Femur (tissue), 1 donor: ENCODE measurements around the gene CAMK2A.
"Not testable (repeated sequence)": the region's sequence is repeated elsewhere in the genome, so short reads cannot be mapped to it uniquely, and the experiment has no call there.

Experiments
- DNase-seq: peaks from one replicate; pipeline ENCODE4 v3.0.0-alpha.2; 2017

The CAMK2A gene

DNA sequence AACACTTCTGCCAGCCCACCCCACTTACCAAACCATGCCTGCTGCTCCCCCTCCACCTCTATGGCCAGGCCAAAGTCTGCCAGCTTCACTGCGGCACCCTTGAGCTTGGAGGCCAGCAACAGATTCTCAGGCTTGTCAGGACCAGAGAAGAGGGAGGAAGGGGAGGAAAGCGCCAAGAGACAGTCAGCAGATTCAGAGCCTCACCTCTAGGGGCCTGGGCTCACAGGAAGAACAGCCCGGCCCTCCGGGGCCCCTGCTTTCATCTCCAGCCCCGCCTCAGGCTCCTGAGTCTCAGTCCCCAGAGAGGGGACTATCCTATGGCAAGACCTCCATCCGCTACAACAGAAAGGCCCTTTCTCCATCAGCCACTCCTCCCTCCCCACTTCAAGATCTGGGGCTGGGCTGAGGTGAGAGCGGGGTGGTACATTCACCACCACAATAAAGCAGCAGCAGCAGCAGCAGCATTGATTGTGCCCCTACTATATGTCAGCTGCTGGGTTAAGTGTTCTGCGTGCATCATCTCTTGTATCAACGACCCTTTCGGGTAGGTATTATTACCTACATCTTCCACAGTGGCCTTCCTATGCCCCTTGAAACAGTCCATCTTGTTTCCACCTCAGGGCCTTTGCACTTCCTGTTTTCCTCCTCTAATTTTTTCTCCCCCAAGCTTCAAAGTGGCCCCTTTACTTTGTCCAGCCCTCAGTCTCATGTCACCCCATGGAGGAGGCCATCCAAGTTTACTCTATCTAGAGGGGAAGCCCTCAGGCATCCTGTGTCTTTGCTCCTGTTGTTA is 36.0 kb downstream of the CAMK2A start:
- DNase-seq = no peak

DNA sequence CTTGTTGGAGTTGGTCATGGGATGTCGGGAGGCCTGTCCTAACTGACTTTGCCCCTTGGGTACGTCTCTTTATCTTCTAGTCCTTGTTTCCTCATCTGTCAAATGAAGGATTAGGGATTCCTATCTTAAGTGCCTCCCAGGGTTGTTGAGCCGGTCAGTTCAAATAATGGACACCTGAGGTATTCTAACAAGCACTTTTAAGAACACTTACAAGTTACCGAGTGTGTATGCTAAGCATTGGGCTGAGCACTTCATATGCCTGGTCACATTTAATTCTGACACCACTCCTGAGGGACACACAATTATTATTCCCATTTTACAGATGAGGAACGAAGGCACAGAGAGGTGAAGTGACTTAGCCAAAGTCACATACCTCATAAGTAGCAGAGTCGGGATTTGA is 37.1 kb downstream of the CAMK2A start:
- DNase-seq = no peak

DNA sequence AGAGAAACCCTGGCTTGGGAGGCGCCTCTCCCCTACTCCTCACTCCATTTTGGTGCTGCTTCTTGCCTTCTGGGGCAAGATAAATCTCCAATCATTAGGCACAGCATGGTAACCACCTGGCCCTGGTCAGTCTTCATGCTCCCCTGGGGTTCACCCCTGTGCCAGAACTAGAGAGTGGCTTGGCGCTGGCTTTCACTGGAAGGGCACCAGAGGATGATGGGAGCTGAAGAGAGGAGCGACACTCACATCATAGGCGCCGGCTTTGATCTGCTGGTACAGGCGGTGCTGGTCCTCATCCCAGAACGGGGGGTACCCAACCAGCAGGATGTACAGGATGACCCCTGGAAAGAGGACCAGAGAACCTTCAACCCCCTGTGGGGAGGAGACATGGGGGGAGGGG is 38.1 kb downstream of the CAMK2A start:
- no peak for DNase-seq

DNA sequence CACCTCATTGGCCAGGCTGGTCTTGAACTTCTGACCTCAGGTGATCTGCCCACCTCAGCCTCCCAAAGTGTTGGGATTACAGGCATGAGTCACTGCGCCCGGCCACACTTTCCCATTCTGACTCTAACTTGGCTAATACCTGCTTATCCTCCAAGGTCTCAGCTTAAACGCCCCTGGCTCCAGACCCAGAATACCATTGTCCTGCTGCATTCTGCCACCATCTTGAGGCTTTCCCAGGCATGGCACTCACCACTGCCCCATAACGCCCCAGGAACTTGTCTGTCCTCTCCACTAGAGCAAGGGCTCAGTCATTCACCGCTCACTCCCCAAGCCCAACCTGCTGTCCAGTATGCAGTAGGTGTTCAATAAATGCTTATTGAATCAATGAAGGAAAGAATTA is 39.8 kb downstream of the CAMK2A start:
- no peak for DNase-seq

DNA sequence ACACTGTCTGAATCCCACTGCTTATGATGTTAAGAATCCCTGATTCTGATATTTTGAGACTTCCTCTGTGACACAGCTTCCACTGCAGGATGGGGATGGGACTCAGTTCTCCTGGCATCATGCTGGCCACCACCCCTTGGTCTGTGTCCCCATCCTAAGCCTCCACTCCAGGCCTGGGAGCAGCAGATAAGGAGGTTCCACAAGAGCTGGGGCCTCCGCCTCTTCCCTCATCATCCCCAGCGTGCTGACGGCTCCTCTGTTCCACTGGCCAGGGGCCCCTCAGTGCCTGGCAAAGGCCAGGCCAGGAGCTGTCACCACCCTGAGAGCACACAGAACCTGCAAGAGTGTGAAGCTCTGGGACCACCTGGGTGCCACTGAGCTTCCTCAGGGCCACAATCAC is 40.6 kb downstream of the CAMK2A start:
- DNase-seq = no peak

DNA sequence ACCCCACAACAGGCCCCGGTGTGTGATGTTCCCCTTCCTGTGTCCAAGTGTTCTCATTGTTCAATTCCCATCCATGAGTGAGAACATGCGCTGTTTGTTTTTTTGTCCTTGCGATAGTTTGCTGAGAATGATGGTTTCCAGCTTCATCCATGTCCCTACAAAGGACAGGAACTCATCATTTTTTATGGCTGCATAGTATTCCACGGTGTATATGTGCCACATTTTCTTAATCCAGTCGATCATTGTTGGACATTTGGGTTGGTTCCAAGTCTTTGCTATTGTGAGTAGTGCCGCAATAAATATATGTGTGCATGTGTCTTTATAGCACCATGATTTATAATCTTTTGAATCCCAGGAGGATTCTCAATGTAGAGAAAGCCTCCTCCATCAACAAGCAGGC is 41.1 kb downstream of the CAMK2A start:
- DNase-seq = not testable (repeated sequence)

DNA sequence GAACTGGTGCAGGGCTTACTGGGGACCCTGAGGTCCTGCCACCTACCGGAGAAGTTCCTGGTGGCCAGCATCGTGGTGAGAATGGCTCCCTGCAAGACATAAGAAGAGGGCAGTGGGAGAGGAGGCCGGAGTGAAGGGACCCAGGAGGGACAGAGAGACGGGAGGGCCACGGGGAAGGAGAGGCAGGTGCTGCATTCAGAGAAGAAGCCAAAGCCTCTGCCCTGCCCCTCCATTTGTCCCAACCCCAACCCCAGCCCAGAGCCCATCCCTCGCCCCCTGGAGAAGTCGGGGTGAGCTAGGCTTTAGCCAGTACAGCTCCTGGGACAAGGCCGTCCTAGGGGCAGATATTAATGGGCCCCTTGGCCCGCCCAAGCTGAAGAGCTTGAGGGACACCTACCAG is 41.8 kb downstream of the CAMK2A start:
- DNase-seq = no peak

DNA sequence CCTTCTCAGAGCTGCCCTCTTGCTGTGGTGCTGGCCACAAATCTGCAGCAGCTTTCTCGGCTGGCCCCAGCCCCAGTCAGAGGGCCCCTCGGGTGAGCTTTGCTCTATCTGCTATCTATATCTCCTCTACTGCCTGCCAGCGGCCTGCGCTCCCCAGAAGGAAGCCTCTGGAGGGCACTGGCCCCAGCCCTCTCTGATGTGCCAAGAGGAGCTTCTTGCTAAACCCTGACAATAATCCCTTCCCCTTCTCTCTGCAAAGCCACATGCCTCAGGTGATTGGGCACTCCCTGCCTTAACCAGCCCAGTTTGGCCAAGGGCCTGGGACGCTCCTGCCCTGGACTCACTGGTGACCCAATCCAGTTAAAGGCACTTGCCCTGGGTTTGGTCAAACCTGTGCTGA is 42.7 kb downstream of the CAMK2A start:
- DNase-seq = no peak

DNA sequence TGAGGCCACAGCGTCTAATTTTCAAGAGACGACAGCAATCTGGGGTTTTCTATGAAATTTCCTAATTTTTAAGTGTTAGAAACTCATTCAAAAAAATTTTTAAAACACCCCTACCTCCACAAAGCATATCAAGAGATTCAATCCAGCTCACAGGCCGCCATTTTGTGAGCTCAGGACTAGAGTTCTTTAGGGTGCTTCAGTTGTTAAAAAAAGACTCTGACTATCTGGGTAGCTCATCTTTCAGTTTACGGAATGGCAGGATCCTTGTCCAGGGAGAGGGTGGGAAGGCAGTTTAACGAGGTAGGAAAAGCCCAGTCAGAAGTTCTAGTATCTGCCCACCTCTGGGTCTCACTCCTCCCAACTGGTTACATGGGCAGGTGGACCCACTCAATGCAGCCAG is 43.1 kb downstream of the CAMK2A start:
- DNase-seq = no peak

DNA sequence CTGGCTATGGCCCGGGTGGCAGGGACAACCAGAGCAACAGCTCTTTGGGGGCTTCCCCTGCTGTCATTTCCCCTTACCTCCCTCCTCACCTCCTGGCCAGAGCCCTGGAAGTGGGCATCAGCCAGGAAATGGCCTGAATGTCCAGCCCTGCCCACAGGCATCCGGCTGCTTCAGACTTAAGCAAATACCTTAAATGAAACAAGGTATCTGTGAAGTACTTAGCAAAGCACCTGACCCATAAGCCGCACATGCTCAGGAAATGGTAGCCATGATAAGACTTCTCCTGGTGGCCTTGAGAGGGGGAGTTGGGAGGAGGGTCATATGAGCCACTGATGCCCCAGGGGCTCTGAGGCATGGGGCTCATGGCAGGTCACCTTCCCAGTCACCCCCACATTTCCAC is 43.8 kb downstream of the CAMK2A start:
- no peak for DNase-seq

DNA sequence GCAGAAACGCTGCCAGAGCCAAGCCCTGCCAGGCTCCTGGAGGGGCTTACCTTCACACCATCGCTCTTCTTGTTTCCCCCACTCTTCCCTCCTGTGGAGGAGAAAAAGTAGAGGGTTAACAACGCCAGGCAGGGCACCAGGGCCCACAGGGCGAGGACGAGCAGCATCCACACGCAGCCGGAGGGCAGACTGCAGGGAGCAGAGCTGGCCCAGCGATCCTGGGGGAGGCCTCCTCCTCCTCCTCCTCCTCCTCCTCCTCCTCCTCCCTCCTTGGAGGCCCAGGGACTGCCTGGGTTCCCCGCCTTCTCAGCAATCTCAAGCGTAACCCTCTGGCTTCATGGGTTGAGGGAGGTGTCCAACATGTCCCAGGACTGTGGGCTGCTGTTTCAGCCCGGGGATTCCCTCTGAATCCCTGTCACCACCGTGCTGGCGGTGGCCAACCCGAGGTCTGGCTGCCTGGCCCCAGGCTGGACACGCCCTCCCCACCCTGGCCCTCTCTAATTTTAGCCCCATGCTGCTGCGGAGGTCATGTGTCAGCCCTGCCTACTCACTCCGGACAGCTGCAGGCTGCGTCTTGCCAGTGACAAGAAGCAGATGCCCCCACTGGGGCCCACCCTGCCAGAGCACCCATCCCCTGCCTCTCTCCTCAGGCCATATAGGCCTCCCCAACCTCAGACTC is 44.3 kb downstream of the CAMK2A start:
- peak; percentile 84 for DNase-seq

DNA sequence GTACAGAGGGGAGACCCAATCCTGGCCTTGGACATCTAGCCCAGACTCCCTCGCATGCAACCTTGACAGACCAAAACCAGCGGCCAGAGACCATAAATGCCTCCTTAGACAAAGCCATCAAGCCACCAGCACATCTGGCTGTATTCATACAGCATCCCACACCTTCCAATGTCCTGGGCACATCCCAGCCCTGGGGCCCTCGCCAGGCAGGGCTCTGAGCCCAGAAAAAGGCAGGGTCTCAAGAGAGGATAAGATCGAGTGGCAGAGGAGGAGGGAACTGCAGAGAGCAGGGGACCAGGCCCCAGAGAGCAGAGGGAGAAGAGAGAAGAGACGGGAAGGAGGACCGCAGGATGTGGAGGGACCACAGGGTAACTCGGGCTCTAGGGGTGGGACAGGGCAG is 45.4 kb downstream of the CAMK2A start:
- DNase-seq = no peak

DNA sequence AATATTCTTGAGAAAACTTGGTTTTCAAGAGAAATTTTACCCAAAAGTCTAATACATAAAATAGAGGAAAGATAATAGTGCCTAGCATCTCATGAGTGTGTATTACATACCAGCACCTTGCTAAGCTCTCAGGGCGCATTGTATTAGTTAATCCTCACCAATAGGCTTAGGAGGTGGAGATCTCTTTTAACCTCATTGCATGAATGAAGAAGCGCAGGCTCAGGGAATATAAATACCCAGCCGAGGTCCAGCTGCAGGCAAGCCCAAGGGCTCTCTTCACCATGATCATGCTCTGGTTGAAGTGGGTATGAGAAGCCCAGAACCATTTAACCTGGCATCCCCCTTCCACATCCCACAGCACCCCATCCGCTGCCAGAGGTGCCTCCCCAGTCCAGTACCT is 46.0 kb downstream of the CAMK2A start:
- DNase-seq = no peak

DNA sequence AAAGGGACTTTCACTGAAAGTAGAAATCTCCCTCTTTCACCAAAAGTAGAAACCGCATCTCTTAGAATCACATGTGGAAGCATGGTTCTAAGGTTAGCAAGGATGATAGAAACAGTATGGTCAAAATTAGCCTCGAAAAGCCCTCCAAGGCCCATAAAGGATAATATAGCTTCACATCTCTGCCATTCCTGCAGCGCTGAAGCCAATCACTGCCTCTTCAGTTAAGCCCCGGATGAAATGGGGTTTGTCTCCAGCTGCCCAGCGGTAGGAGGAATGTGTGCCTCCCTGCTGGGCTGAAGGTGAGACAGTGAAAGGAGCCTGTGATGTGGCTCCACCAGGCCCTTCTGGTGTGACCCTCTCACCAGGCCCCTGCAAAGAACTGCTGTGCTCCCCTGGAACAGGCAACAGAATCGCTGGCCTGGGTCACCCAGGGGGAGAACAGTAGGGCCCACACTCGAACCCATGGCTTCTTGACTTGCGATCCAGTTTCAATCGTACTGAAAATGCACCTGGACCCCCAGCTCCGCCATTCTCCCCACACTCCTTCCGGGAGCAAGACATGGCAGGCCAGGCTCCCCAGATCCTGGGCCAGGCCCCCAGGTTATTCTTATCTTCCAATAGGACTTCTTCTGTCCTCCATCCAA is 47.2 kb downstream of the CAMK2A start:
- no peak for DNase-seq

DNA sequence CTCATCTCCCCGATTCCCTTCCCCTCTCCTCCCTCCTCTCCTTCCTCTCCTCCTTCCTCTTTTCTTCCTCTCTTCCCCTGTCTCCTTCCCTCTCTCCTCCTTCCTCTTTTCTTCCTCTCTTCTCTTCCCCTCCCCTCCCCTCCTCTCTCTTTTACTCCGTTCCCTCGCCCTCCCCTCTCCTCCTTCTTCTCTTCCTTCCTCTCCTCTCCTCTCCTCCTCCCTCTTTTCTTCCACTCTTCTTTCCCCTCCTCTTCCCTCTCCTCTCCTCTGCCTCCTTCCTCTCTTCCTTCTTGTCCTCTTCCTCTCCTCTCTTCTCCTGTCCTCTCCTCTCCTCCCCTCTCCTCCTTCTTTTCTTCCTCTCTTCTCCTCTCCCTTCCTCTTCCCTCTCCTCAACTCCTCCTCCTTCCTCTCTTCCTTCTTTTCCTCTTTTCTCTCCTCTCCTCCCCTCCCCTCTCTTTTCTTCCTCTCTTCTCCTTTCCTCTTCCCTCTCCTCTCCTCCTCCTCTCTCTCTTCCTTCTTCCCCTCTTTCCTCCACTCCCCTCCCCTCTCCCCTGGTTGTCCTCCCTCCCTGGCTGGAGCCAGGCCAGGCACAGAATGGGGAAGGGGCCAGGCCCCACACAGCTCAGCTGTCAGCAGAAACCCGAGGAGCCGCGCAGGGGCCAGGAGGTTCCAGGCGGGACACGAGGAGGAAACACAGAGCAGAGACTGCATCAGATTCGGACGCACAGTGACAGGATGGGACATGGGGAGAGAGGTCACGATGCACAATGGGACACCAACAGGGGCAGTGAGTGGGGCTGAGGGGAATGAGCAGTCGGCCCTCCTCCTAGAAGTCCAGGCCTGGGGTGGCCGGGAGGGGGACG is 48.0 kb downstream of the CAMK2A start:
- DNase-seq = peak; percentile 54

DNA sequence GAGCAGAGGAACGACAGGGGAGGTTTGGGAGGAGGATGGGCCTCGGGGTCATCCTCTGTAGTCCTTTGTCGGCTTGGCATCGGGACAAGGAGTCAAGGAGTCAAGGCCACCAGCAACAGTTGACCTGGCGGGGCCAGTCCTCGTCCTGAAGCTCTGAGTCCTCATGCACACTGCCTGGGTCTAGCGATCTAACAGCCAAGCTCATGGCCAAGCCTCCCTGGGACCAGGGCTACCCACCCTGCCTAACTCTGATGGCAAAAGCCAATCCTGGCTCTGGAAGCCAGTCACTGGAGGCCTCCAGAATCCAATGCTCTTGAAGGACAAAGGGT is 49.8 kb downstream of the CAMK2A start:
- DNase-seq = no peak

DNA sequence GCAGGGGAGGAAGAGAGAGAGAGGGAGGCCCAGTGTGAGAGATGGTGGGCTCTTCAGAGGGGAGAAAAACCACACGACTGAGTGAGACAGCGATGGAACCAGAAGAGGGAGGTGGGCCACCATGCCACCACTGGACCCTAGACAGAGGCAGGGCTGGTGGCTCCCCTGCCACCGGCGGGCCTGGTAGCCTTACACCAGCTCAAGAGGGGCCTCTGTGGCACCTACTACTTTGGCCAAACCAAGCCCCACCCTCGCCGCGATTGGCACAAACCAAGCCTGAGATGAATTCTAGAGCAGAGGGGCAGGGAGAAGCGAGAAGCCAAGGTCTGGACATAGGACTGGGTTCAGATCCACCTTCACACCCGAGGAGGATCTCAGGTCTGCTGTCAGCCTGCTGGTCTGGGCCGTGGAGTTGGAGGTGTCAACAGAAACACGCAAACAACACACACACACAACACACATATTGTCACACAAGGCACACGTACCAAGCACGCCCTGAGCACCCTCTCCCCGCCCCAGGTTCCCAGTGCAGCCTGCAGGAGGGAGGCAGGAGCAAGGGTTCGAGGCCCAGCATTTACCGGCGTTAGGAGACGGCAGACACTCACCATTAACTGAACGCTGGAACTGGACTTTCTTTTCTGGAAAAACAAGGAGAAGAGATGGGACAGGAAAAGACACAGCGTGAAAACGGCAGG is 50.3 kb downstream of the CAMK2A start:
- no peak for DNase-seq

DNA sequence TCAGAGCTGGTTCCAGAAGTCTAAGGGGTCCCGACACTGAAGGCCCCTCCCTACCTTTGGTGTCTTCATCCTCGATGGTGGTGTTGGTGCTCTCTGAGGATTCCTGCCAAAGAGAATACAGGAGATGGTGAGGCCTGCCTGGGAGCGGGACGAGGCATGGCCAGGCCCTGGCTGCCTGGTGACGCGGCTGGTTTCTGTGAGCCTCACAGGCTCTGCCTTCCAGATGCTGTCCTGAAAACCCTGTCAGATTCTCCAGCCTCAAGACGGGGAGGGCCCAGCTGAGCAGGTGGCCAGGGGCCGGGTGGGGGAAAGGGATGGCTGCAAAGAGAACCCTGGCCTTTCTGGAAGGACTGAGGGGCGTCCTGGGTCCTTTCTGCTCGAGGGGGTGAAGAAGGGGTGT is 50.9 kb downstream of the CAMK2A start:
- DNase-seq = no peak

DNA sequence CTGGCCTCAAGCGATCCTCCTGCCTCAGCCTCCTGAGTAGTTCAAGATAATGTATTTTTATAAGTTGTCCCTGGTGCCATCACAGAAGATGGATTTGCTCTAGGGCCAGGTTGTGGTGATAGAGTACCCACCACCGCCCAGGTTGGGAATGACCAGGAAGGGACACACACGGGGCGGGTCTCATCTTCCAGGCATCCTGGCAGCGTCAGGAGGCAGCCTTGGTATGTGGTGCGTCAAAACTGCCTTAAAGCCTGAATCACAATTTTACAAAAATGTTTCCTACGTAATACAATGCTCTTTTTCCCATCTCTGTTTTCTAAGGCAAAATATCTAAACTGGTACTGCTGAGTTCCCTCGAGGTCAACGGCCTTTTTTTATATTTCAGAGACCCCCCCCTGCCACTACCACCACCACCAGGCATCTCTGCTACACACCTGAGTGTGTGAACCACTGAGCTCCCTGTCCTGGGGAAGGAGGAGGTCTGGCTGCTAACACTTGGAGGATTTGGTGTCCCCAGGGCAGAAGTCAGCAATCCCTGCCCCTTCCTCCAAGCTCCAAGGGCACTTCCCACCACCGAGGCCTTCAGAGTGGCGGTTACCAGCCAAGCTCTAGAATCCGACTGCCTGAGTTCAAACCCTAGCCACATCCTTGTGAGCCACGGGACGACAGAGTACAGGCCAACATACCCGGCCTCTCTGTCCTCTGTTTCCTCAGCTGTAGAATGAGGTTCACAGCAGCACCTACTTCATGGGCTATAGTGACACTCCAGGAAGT is 52.4 kb downstream of the CAMK2A start:
- no peak for DNase-seq

DNA sequence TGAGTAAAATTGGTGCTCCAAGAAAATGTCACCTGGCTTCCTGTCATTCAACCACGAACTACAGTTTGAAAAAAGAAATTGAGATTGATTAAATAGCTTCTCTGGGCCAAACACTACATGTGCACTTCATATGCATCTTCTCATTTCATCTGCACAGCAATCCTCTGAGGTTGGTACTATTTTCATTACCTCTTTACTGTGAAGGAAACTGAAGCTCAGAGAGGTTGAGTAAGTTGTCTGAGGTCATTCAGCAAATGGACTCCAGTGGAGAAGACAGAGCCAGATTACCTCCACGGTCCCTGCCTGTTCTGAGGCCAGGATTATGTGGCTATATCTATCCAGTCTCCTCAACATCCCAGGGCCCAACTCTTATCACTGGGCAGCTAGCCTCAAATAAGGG is 53.3 kb downstream of the CAMK2A start:
- DNase-seq = no peak

DNA sequence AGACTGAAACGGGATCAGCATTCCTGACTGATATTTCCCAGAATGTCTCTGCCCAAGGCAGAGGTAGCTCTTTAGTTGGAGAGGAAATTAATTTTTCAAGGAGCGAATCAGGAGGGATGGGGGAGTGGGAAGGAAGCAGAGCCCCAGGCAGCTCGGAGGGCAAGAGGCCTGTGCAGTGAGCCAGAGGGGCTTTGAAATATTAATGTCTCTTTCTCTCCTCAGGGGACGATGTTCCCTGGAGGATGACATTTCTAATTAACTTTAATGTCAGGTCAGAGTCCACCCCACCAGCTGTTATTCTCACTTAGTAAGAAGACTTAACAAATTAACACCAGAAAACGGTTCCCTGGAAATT is 54.1 kb downstream of the CAMK2A start:
- no peak for DNase-seq
